Fibroblast of lung (primary cell): Measurements from ENCODE around the gene RASSF1. TPM values are rescaled to one million over a fixed set of nuclear protein-coding genes. Genes with fewer than 3 reads are reported as not detected.

ENCODE experiments used
- DNase-seq, 2 donors: peaks; one replicate each; pipeline versions ENCODE4 v3.0.0 to v3.0.0-alpha.2; 2010; ENCODE audit warnings: low read depth in 2 of 2
- H2AFZ ChIP-seq: 2 replicates; pipeline ENCODE4 v1.5.1; 2012; ENCODE audit warnings: low read length, control low read depth, inconsistent platforms
- H3K27ac ChIP-seq: 2 replicates; pipeline ENCODE4 v1.5.1; 2011; ENCODE audit warnings: low read length, control low read depth; ENCODE audit not compliant: insufficient read depth
- H3K27me3 ChIP-seq: 2 replicates; pipeline ENCODE4 v1.5.1; 2011; ENCODE audit warnings: mild to moderate bottlenecking, low read length; ENCODE audit not compliant: control insufficient read depth, insufficient read depth
- H3K36me3 ChIP-seq: 2 replicates; pipeline ENCODE4 v1.5.1; 2011; ENCODE audit warnings: low read length; ENCODE audit not compliant: control insufficient read depth, insufficient read depth
- H3K4me1 ChIP-seq: 2 replicates; pipeline ENCODE4 v1.5.1; 2011; ENCODE audit warnings: low read length; ENCODE audit not compliant: control insufficient read depth, insufficient read depth; ENCODE audit errors: extremely low read depth
- H3K4me2 ChIP-seq: 2 replicates; pipeline ENCODE4 v1.5.1; 2011; ENCODE audit warnings: low read length, control low read depth; ENCODE audit not compliant: insufficient read depth; ENCODE audit errors: extremely low read depth
- H3K4me3 ChIP-seq, 4 experiments: fragments of 200-600 bp in 1 of 4; sonication (generic) in 1 of 4; replicated peaks in 1 of 4; 2 replicates each; pipeline ENCODE4 v1.5.1; 2011 to 2016; ENCODE audit warnings: low read length in 4 of 4, low read depth in 3 of 4, mild to moderate bottlenecking in 3 of 4, control low read depth in 2 of 4, inconsistent platforms in 1 of 4, mixed read lengths in 1 of 4; ENCODE audit not compliant: insufficient read depth in 1 of 4; ENCODE audit errors: control extremely low read depth in 1 of 4
- H3K79me2 ChIP-seq: 2 replicates; pipeline ENCODE4 v1.5.1; 2012; ENCODE audit warnings: mild to moderate bottlenecking, low read length, inconsistent platforms; ENCODE audit not compliant: control insufficient read depth, insufficient read depth
- H3K9ac ChIP-seq: 2 replicates; pipeline ENCODE4 v1.5.1; 2011; ENCODE audit warnings: mild to moderate bottlenecking, low read length, control low read depth; ENCODE audit not compliant: insufficient read depth
- H3K9me3 ChIP-seq: 2 replicates; pipeline ENCODE4 v1.5.1; 2012; ENCODE audit warnings: low read depth, low read length; ENCODE audit not compliant: control insufficient read depth, insufficient read depth
- H4K20me1 ChIP-seq: 2 replicates; pipeline ENCODE4 v1.5.1; 2011; ENCODE audit warnings: low read length; ENCODE audit not compliant: control insufficient read depth, insufficient read depth; ENCODE audit errors: extremely low read depth
- EZH2 ChIP-seq: IDR thresholded peaks from 2 replicates; pipeline ENCODE4 v1.5.1; 2012; ENCODE audit warnings: low read length, control low read depth, mild to moderate bottlenecking; ENCODE audit errors: missing control alignments
- polyA plus RNA-seq, 2 donors: library from polyadenylated mRNA; depleted of rRNA in 1 of 2; stranded (reverse) in 1 of 2; unstranded in 1 of 2; fragments of >200 nt; gene quantifications; 2 replicates each; pipeline ENCODE4 v1.2.1, GENCODE V29; 2011 to 2012; ENCODE audit warnings: missing spikeins in 1 of 2
- total RNA-seq: library from RNA; depleted of rRNA; stranded (reverse); fragments of >200 nt; gene quantifications from 2 replicates; pipeline ENCODE4 v1.2.1, GENCODE V29; 2014
- TF ChIP-seq, protein P1 (sequence below), 2 donors: IDR thresholded peaks in 1 of 2; conservative IDR thresholded peaks in 1 of 2; 1 replicate in 1 of 2; 2 replicates in 1 of 2; pipeline ENCODE4 v1.5.1; 2011 to 2012; ENCODE audit warnings: low read length in 2 of 2, control low read depth in 1 of 2, inconsistent platforms in 1 of 2, low read depth in 1 of 2, mild to moderate bottlenecking in 1 of 2

RASSF1 gene
- total and polyA plus RNA-seq, 2 donors (not counting 1 experiment from before 2014, with no cell fraction given): 32.4 to 41.7 TPM

GRCh38 chr3:50378757-50379156 is 38.1 kb upstream of the RASSF1 start:
- no peak for TF ChIP-seq EZH2
- TF ChIP-seq, protein P1, sequence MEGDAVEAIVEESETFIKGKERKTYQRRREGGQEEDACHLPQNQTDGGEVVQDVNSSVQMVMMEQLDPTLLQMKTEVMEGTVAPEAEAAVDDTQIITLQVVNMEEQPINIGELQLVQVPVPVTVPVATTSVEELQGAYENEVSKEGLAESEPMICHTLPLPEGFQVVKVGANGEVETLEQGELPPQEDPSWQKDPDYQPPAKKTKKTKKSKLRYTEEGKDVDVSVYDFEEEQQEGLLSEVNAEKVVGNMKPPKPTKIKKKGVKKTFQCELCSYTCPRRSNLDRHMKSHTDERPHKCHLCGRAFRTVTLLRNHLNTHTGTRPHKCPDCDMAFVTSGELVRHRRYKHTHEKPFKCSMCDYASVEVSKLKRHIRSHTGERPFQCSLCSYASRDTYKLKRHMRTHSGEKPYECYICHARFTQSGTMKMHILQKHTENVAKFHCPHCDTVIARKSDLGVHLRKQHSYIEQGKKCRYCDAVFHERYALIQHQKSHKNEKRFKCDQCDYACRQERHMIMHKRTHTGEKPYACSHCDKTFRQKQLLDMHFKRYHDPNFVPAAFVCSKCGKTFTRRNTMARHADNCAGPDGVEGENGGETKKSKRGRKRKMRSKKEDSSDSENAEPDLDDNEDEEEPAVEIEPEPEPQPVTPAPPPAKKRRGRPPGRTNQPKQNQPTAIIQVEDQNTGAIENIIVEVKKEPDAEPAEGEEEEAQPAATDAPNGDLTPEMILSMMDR (conservative IDR thresholded peaks at IDR 0.05 in 1 of 2, IDR thresholded peaks at IDR 0.05 in 1 of 2; ENCODE audit: low read depth in 1 of 2, low read length in 2 of 2): no peak
- Histone ChIP-seq H3K27me3 (no peaks in the 10 kb centered on the region), H3K27ac (no peak overlapping the region), H3K36me3 (no peaks in the 10 kb centered on the region), H3K9me3 (no peaks in the 10 kb centered on the region), H3K4me2 (no peak overlapping the region), H3K4me3 (no peak overlapping the region), H3K9ac (no peak overlapping the region), H3K79me2 (no peaks in the 10 kb centered on the region), H3K4me1 (no peaks in the 10 kb centered on the region), H4K20me1 (no peaks in the 10 kb centered on the region), H2AFZ (no peak overlapping the region)
- DNase-seq: no peak

DNA sequence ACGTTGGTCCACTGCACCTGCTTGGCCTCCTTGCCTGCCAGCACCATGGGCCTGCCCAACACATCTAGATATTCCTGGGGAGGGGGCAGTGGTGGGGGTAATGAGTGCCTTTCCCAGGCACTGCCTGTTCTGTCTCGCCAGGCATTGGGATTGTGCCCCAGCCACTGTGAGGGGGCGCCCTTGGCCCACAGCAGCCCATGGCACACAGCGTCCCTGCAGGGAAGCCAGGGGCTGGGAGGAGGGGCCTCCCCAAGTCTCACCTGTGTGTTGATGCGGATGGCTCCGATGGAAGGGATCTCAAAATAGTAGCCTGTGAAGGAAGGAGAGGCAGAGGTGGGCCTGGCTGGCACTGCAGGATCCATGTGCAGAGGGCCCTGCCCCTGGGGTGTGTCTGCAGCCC is 37.4 kb upstream of the RASSF1 start:
- H2AFZ ChIP-seq: no peak overlapping the region
- TF ChIP-seq, protein P1 (conservative IDR thresholded peaks at IDR 0.05 in 1 of 2, IDR thresholded peaks at IDR 0.05 in 1 of 2; ENCODE audit: low read depth in 1 of 2, low read length in 2 of 2): no peak
- no peak for TF ChIP-seq EZH2
- H3K4me3 ChIP-seq: no peak overlapping the region
- no peak overlapping the region for H3K9ac ChIP-seq
- H3K4me1 ChIP-seq: no peaks in the 10 kb centered on the region
- H3K79me2 ChIP-seq: no peaks in the 10 kb centered on the region
- H3K9me3 ChIP-seq: no peaks in the 10 kb centered on the region
- H4K20me1 ChIP-seq: no peaks in the 10 kb centered on the region
- no peak overlapping the region for H3K27ac ChIP-seq
- no peaks in the 10 kb centered on the region for H3K36me3 ChIP-seq
- no peak overlapping the region for H3K4me2 ChIP-seq
- no peaks in the 10 kb centered on the region for H3K27me3 ChIP-seq
- no peak for DNase-seq

- Histone ChIP-seq H2AFZ (no peak overlapping the region), H3K36me3 (no peaks in the 10 kb centered on the region), H3K4me1 (no peaks in the 10 kb centered on the region), H3K9ac (no peak overlapping the region), H3K79me2 (no peaks in the 10 kb centered on the region), H3K27ac (no peak overlapping the region), H3K9me3 (no peaks in the 10 kb centered on the region), H3K4me2 (no peak overlapping the region), H4K20me1 (no peaks in the 10 kb centered on the region), H3K27me3 (no peaks in the 10 kb centered on the region), H3K4me3 (no peak overlapping the region)
- no peak for DNase-seq
- no peak for TF ChIP-seq EZH2
- TF ChIP-seq, protein P1 (conservative IDR thresholded peaks at IDR 0.05 in 1 of 2, IDR thresholded peaks at IDR 0.05 in 1 of 2; ENCODE audit: low read depth in 1 of 2, low read length in 2 of 2): no peak
These were observed 34.8 kb upstream of the RASSF1 start for GRCh38 chr3:50375258-50375931.
